CD4-positive, alpha-beta T cell (primary cell): Measurements from ENCODE around the gene PPARD. TPM values are rescaled to one million over a fixed set of nuclear protein-coding genes. Genes with fewer than 3 reads are reported as not detected.

Source experiments
- ATAC-seq: fragments of 200-7000 bp; cut with Tn5 transposase; one replicate; pipeline ENCODE4 v1.10.0; 2022; ENCODE audit warnings: mild to moderate bottlenecking; ENCODE audit not compliant: poor library complexity
- CTCF ChIA-PET: fragments of 350-600 bp; sonication (Branson Sonifier 250); formaldehyde crosslinking; loops from one replicate; lab custom pipeline; 2021; ENCODE audit warnings: antibody characterized with exemption, inconsistent platforms; lab: Charles Lee
- POLR2A ChIA-PET: fragments of 350-600 bp; sonication (Branson Sonifier 250); formaldehyde crosslinking; loops from one replicate; lab custom pipeline; 2021; ENCODE audit warnings: antibody characterized with exemption, inconsistent platforms; lab: Charles Lee
- DNase-seq, 14 experiments: peaks; one replicate each; pipeline ENCODE4 v3.0.0-alpha.2; 2013 to 2020; ENCODE audit warnings: mixed read lengths in 2 of 14
- H3K27ac ChIP-seq, 2 donors: one replicate each; pipeline versions ENCODE4 v1.5.1 to v1.7.0; 2013; ENCODE audit warnings: low read length in 2 of 2, low read depth in 1 of 2, mild to moderate bottlenecking in 1 of 2
- H3K27me3 ChIP-seq, 2 experiments: 1 replicate in 1 of 2; 2 replicates in 1 of 2; pipeline versions ENCODE4 v1.6.1 to v1.7.0; 2013; ENCODE audit warnings: low read length in 2 of 2, control low read depth in 1 of 2, mild to moderate bottlenecking in 1 of 2, moderate library complexity in 1 of 2; ENCODE audit not compliant: insufficient read depth in 2 of 2, control insufficient read depth in 1 of 2
- H3K36me3 ChIP-seq: one replicate; pipeline ENCODE4 v1.6.1; 2013; ENCODE audit warnings: low read length, control low read depth; ENCODE audit not compliant: insufficient read depth
- H3K4me1 ChIP-seq: one replicate; pipeline ENCODE4 v1.6.1; 2013; ENCODE audit warnings: low read length, control low read depth; ENCODE audit not compliant: insufficient read depth
- H3K4me3 ChIP-seq: one replicate; pipeline ENCODE4 v1.5.1; 2013; ENCODE audit warnings: mild to moderate bottlenecking, low read length, moderate library complexity
- H3K9me3 ChIP-seq, 2 experiments: 1 replicate in 1 of 2; 2 replicates in 1 of 2; pipeline versions ENCODE4 v1.6.1 to v1.7.0; 2013; ENCODE audit warnings: low read length in 2 of 2, mild to moderate bottlenecking in 2 of 2, control low read depth in 1 of 2, moderate library complexity in 1 of 2; ENCODE audit not compliant: control insufficient read depth in 1 of 2, insufficient read depth in 1 of 2
- H3K27ac Mint-ChIP-seq: one replicate; pipeline ENCODE4 v1.8.0; 2020; ENCODE audit warnings: mixed read lengths
- H3K27me3 Mint-ChIP-seq: one replicate; pipeline ENCODE4 v1.8.0; 2021; ENCODE audit warnings: mixed read lengths
- H3K36me3 Mint-ChIP-seq: one replicate; pipeline ENCODE4 v1.8.0; 2021; ENCODE audit warnings: low read depth, mixed read lengths
- H3K4me1 Mint-ChIP-seq: one replicate; pipeline ENCODE4 v1.8.0; 2021; ENCODE audit warnings: low read depth, mixed read lengths
- H3K4me3 Mint-ChIP-seq: one replicate; pipeline ENCODE4 v1.8.0; 2020; ENCODE audit warnings: mild to moderate bottlenecking, mixed read lengths
- H3K9me3 Mint-ChIP-seq: one replicate; pipeline ENCODE4 v1.8.0; 2020; ENCODE audit warnings: mixed read lengths
- CTCF ChIP-seq: fragments of 200-600 bp; IDR thresholded peaks from one replicate; pipeline ENCODE4 v1.8.0; 2022; ENCODE audit warnings: antibody characterized with exemption, mild to moderate bottlenecking
- intact Hi-C, 2 experiments: fragments of 100-400 bp; cut with DNase I in 1 of 2; cut with micrococcal nuclease in 1 of 2; formaldehyde crosslinking; loops; one replicate each; pipeline versions ENCODE4 v1.15.1 to v1.9.0; 2023 to 2025; cut with DNase I, micrococcal nuclease
- total RNA-seq, 174 experiments: library from RNA in 2 of 174; stranded (reverse) in 2 of 174; gene quantifications; one replicate each; pipeline ENCODE4 v1.2.3 and lab custom pipeline; 2021 to 2026

The PPARD gene
- total RNA-seq, 2 experiments from 2014 or later = 34.1 to 37.0 TPM

GRCh38 chr6:35319346-35320030, 22.9 kb upstream of the PPARD start:
- Histone ChIP-seq H3K27ac (no peak overlapping the region), H3K27me3 (no peaks in the 10 kb centered on the region), H3K4me3 (no peak overlapping the region), H3K4me1 (peaks cover 15% of the 10 kb centered on the region), H3K9me3 (no peaks in the 10 kb centered on the region), H3K36me3 (peaks cover 92% of the 10 kb centered on the region)
- POLR2A ChIA-PET = interaction anchor here (0.7 to 2.9 kb wide), 5 partner anchors 10 to 370 kb away, joined by 3 to 12 read pairs (median 5); no protein-coding TSS in a partner anchor
- DNase-seq = no peak
- peak overlapping the region; percentile 71 for H3K27ac Mint-ChIP-seq
- H3K4me1 Mint-ChIP-seq = peaks cover 51% of the 10 kb centered on the region
- no peaks in the 10 kb centered on the region for H3K27me3 Mint-ChIP-seq
- no peak overlapping the region for H3K4me3 Mint-ChIP-seq
- CTCF ChIA-PET = interaction anchor here (1.4 to 1.6 kb wide), 3 partner anchors 7 to 13 kb away, joined by 3 to 5 read pairs (median 3); no protein-coding TSS in a partner anchor
- no peak for TF ChIP-seq CTCF
- peaks cover 90% of the 10 kb centered on the region for H3K36me3 Mint-ChIP-seq
- intact Hi-C loops = loop anchor here in 1 of 2 experiments (10.0 kb wide), 1 partner anchor 235 kb away; no protein-coding TSS in a partner anchor
- H3K9me3 Mint-ChIP-seq = no peaks in the 10 kb centered on the region
- no peak for ATAC-seq

GRCh38 chr6:35320031-35320410, 22.3 kb upstream of the PPARD start:
- no peak for DNase-seq
- POLR2A ChIA-PET = interaction anchor here (0.7 to 2.9 kb wide), 4 partner anchors 10 to 369 kb away, joined by 3 to 12 read pairs (median 4); no protein-coding TSS in a partner anchor
- Mint-ChIP-seq H3K9me3 (no peaks in the 10 kb centered on the region), H3K27me3 (no peaks in the 10 kb centered on the region), H3K36me3 (peaks cover 90% of the 10 kb centered on the region), H3K27ac (peak overlapping the region; percentile 71), H3K4me3 (no peak overlapping the region), H3K4me1 (peaks cover 45% of the 10 kb centered on the region)
- Histone ChIP-seq H3K27ac (no peak overlapping the region), H3K27me3 (no peaks in the 10 kb centered on the region), H3K36me3 (peaks cover 94% of the 10 kb centered on the region), H3K4me1 (peaks cover 15% of the 10 kb centered on the region), H3K9me3 (no peaks in the 10 kb centered on the region), H3K4me3 (no peak overlapping the region)
- intact Hi-C loops = loop anchor here in 1 of 2 experiments (10.0 kb wide), 1 partner anchor 235 kb away; no protein-coding TSS in a partner anchor
- ATAC-seq = no peak
- CTCF ChIA-PET = interaction anchor here (1.4 to 1.6 kb wide), 3 partner anchors 8 to 12 kb away, joined by 3 to 5 read pairs (median 3); no protein-coding TSS in a partner anchor
- TF ChIP-seq CTCF = no peak

GRCh38 chr6:35321091-35321490, 21.3 kb upstream of the PPARD start:
- CTCF ChIA-PET = interaction anchor here (1.4 to 1.6 kb wide), 2 partner anchors 9 to 12 kb away, joined by 3 to 5 read pairs; no protein-coding TSS in a partner anchor
- H3K36me3 Mint-ChIP-seq = peaks cover 87% of the 10 kb centered on the region
- no peaks in the 10 kb centered on the region for H3K9me3 Mint-ChIP-seq
- ATAC-seq = no peak
- H3K4me3 Mint-ChIP-seq = no peak overlapping the region
- Histone ChIP-seq H3K36me3 (peaks cover 89% of the 10 kb centered on the region), H3K27ac (peak overlapping the region in 1 of 2 donors; percentile 34), H3K4me3 (no peak overlapping the region), H3K27me3 (no peaks in the 10 kb centered on the region), H3K9me3 (no peaks in the 10 kb centered on the region), H3K4me1 (peaks cover 13% of the 10 kb centered on the region)
- POLR2A ChIA-PET = interaction anchor here (0.8 to 2.9 kb wide), 2 partner anchors 11 to 18 kb away, joined by 3 to 12 read pairs; no protein-coding TSS in a partner anchor
- intact Hi-C loops = loop anchor here in 1 of 2 experiments (10.0 kb wide), 1 partner anchor 234 kb away; no protein-coding TSS in a partner anchor
- DNase-seq = no peak
- H3K4me1 Mint-ChIP-seq = peaks cover 37% of the 10 kb centered on the region
- H3K27me3 Mint-ChIP-seq = no peaks in the 10 kb centered on the region
- TF ChIP-seq CTCF = no peak
- H3K27ac Mint-ChIP-seq = peak overlapping the region; percentile 56
